Measurements from ENCODE around the gene TTLL6.

GRCh38 chr17:48754500-48755261 is 62.3 kb downstream of the TTLL6 start:
- no peak for TF ChIP-seq REST (IDR thresholded peaks at IDR 0.05; ENCODE audit: borderline replicate concordance)
- TF ChIP-seq CTCF (IDR thresholded peaks at IDR 0.05; ENCODE audit: poor library complexity, severe bottlenecking): no peak
